ENCODE measurements around the gene HADH.
"Not testable (repeated sequence)": the region's sequence is repeated elsewhere in the genome, so short reads cannot be mapped to it uniquely, and the experiment has no call there.

The HADH gene

GRCh38 chr4:107989537-107990386, at the start of gene HADH:
Gene HADH (plus strand): TSS chr4:107989889. CDS start chr4:107989933, 44 bp downstream.
- peak; percentile 87 for DNase-seq (ENCODE audit: low read depth)

GRCh38 chr4:107945809-107946208, 43.9 kb upstream of the HADH start:
- no peak for DNase-seq (ENCODE audit: low read depth)

GRCh38 chr4:107950746-107951540, 38.7 kb upstream of the HADH start:
- DNase-seq (ENCODE audit: low read depth) = no peak

- no peak for DNase-seq (ENCODE audit: low read depth)
Observed at GRCh38 chr4:107951551-107951950, 38.1 kb upstream of the HADH start.

GRCh38 chr4:107956011-107956410, 33.7 kb upstream of the HADH start:
- no peak for DNase-seq (ENCODE audit: low read depth)

- DNase-seq (ENCODE audit: low read depth) = no peak
Observed at GRCh38 chr4:107966903-107967302, 22.8 kb upstream of the HADH start.

GRCh38 chr4:107967519-107967918, 22.2 kb upstream of the HADH start:
- not testable (repeated sequence) for DNase-seq (ENCODE audit: low read depth)

- not testable (repeated sequence) for DNase-seq (ENCODE audit: low read depth)
Observed at GRCh38 chr4:107967921-107968320, 21.8 kb upstream of the HADH start.

- DNase-seq (ENCODE audit: low read depth) = no peak
Observed at GRCh38 chr4:107970063-107970798, 19.5 kb upstream of the HADH start.

GRCh38 chr4:107972605-107973004, 17.1 kb upstream of the HADH start:
- no peak for DNase-seq (ENCODE audit: low read depth)

GRCh38 chr4:107974523-107974922, 15.2 kb upstream of the HADH start:
- no peak for DNase-seq (ENCODE audit: low read depth)

GRCh38 chr4:107977482-107977881, 12.2 kb upstream of the HADH start:
- no peak for DNase-seq (ENCODE audit: low read depth)

- no peak for DNase-seq (ENCODE audit: low read depth)
Observed at GRCh38 chr4:107977966-107978705, 11.6 kb upstream of the HADH start.

GRCh38 chr4:107978716-107979451, 10.8 kb upstream of the HADH start:
- DNase-seq (ENCODE audit: low read depth) = no peak

- DNase-seq (ENCODE audit: low read depth) = no peak
Observed at GRCh38 chr4:107987916-107988762, 1.6 kb upstream of the HADH start.

- DNase-seq (ENCODE audit: low read depth) = no peak
Observed at GRCh38 chr4:107988763-107989035, 990 bp upstream of the HADH start.

GRCh38 chr4:107989162-107989536, 540 bp upstream of the HADH start:
- no peak for DNase-seq (ENCODE audit: low read depth)

- no peak for DNase-seq (ENCODE audit: low read depth)
Observed at GRCh38 chr4:107991945-107992630, 2.4 kb downstream of the HADH start.

- DNase-seq (ENCODE audit: low read depth) = no peak
Observed at GRCh38 chr4:107993969-107994368, 4.3 kb downstream of the HADH start.

GRCh38 chr4:107994894-107995293, 5.2 kb downstream of the HADH start:
- no peak for DNase-seq (ENCODE audit: low read depth)

All from stimulated activated CD8-positive, alpha-beta memory T cell treated with anti-CD3 and anti-CD28 coated beads, Interleukin-7, amount 100 ng/mL, for 24 hours (primary cell).